H1 (cell line): ENCODE measurements around the gene ABCC11. TPM values are rescaled to one million over a fixed set of nuclear protein-coding genes. Genes with fewer than 3 reads are reported as not detected.

Experiments
- CTCF ChIA-PET: fragments of 300-600 bp; sonication (Branson Sonifier 250); formaldehyde crosslinking; loops from one replicate; lab custom pipeline; 2021; ENCODE audit not compliant: partially characterized antibody; lab: Charles Lee
- POLR2A ChIA-PET: fragments of 300-600 bp; sonication (Branson Sonifier 250); formaldehyde crosslinking; loops from one replicate; lab custom pipeline; 2021; ENCODE audit warnings: inconsistent platforms; ENCODE audit not compliant: partially characterized antibody; lab: Charles Lee
- DNase-seq, 2 experiments: peaks; one replicate each; pipeline versions ENCODE4 v3.0.0 to v3.0.0-alpha.2; 2010 to 2022; ENCODE audit warnings: low spot score in 2 of 2, low read depth in 1 of 2, mixed read lengths in 1 of 2
- FAIRE-seq: peaks from 2 replicates; lab custom pipeline; 2011; peaks lifted over from hg19 to GRCh38; lab: Jason Lieb, UNC
- H2AFZ ChIP-seq: 2 replicates; pipeline ENCODE4 v1.8.1; 2012; ENCODE audit warnings: low read length, inconsistent platforms
- H2AK5ac ChIP-seq: 2 replicates; pipeline ENCODE4 v1.6.1; 2013; ENCODE audit warnings: low read depth, low read length
- H2BK120ac ChIP-seq: replicated peaks from 2 replicates; pipeline ENCODE3; 2013; ENCODE audit warnings: low read depth, low read length, inconsistent platforms
- H2BK12ac ChIP-seq: 2 replicates; pipeline ENCODE4 v1.6.1; 2013; ENCODE audit warnings: low read depth, low read length
- H2BK15ac ChIP-seq: 2 replicates; pipeline ENCODE4 v1.6.1; 2013; ENCODE audit warnings: low read length
- H2BK20ac ChIP-seq: 2 replicates; pipeline ENCODE4 v1.6.1; 2013; ENCODE audit warnings: low read length
- H2BK5ac ChIP-seq: 2 replicates; pipeline ENCODE4 v1.6.1; 2013; ENCODE audit warnings: low read depth, low read length
- H3K14ac ChIP-seq: 2 replicates; pipeline ENCODE4 v1.6.1; 2013; ENCODE audit warnings: inconsistent platforms; ENCODE audit not compliant: insufficient read length
- H3K18ac ChIP-seq: 2 replicates; pipeline ENCODE4 v1.6.1; 2013; ENCODE audit warnings: low read length; ENCODE audit errors: extremely low read depth
- H3K23ac ChIP-seq: 2 replicates; pipeline ENCODE4 v1.6.1; 2013; ENCODE audit warnings: inconsistent platforms; ENCODE audit not compliant: insufficient read length
- H3K23me2 ChIP-seq: 2 replicates; pipeline ENCODE4 v1.6.1; 2013; ENCODE audit warnings: low read depth, low read length
- H3K27ac ChIP-seq: 2 replicates; pipeline ENCODE4 v1.6.1; 2011; ENCODE audit warnings: low read depth, low read length, inconsistent platforms
- H3K27me3 ChIP-seq, 4 experiments: replicated peaks in 1 of 4; 1 replicate in 1 of 4; 2 replicates in 3 of 4; pipeline versions ENCODE4 v1.6.1 to v1.8.1; 2011 to 2013; ENCODE audit warnings: low read length in 3 of 4, mild to moderate bottlenecking in 3 of 4, inconsistent platforms in 2 of 4, mixed read lengths in 2 of 4, moderate library complexity in 1 of 4; ENCODE audit not compliant: control insufficient read depth in 3 of 4, insufficient read depth in 3 of 4; ENCODE audit errors: extremely low read depth in 1 of 4
- H3K36me3 ChIP-seq, 4 experiments: 2 replicates each; pipeline versions ENCODE4 v1.6.1 to v1.8.1; 2011 to 2013; ENCODE audit warnings: mild to moderate bottlenecking in 4 of 4, low read length in 3 of 4, moderate library complexity in 2 of 4, control low read depth in 1 of 4, inconsistent platforms in 1 of 4; ENCODE audit not compliant: insufficient read depth in 4 of 4, control insufficient read depth in 2 of 4
- H3K4ac ChIP-seq: replicated peaks from 2 replicates; pipeline ENCODE3; 2013; ENCODE audit warnings: low read length, low read depth, mixed read lengths, inconsistent platforms; ENCODE audit not compliant: insufficient read length
- H3K4me1 ChIP-seq, 4 experiments: replicated peaks in 1 of 4; 1 replicate in 1 of 4; 2 replicates in 3 of 4; pipeline versions ENCODE4 v1.6.1 to v1.8.1; 2011 to 2013; ENCODE audit warnings: low read length in 3 of 4, inconsistent platforms in 2 of 4, mixed read lengths in 1 of 4; ENCODE audit not compliant: insufficient read depth in 4 of 4, control insufficient read depth in 3 of 4
- H3K4me2 ChIP-seq, 2 experiments: 2 replicates each; pipeline versions ENCODE4 v1.6.1 to v1.8.1; 2011 to 2013; ENCODE audit warnings: low read depth in 2 of 2, low read length in 2 of 2, control low read depth in 1 of 2, inconsistent platforms in 1 of 2, mild to moderate bottlenecking in 1 of 2; ENCODE audit not compliant: insufficient read depth in 1 of 2
- H3K4me3 ChIP-seq, 4 experiments: fragments of 200-600, 300-600 bp in 1 of 4; sonication (generic), shearing (Covaris generic), sonication (Bioruptor Twin) in 1 of 4; 2 replicates each; pipeline versions ENCODE4 v1.5.1 to v1.8.1; 2011 to 2016; ENCODE audit warnings: low read length in 4 of 4, low read depth in 3 of 4, control low read depth in 2 of 4, inconsistent platforms in 2 of 4, mild to moderate bottlenecking in 2 of 4, mixed read lengths in 1 of 4, moderate library complexity in 1 of 4; ENCODE audit not compliant: insufficient read depth in 2 of 4; ENCODE audit errors: extremely low read depth in 1 of 4
- H3K56ac ChIP-seq: replicated peaks from 2 replicates; pipeline ENCODE3; 2013; ENCODE audit warnings: low read depth, mild to moderate bottlenecking, mixed read lengths, low read length, inconsistent platforms; ENCODE audit not compliant: insufficient read length
- H3K79me1 ChIP-seq: 2 replicates; pipeline ENCODE4 v1.6.1; 2013; ENCODE audit warnings: low read depth, low read length, control low read depth
- H3K79me2 ChIP-seq, 2 experiments: 2 replicates each; pipeline versions ENCODE4 v1.6.1 to v1.8.1; 2012 to 2013; ENCODE audit warnings: low read length in 2 of 2, mild to moderate bottlenecking in 2 of 2, inconsistent platforms in 1 of 2; ENCODE audit not compliant: insufficient read depth in 2 of 2, control insufficient read depth in 1 of 2
- H3K9ac ChIP-seq, 4 experiments: replicated peaks in 1 of 4; 1 replicate in 1 of 4; 2 replicates in 3 of 4; pipeline versions ENCODE4 v1.6.1 to v1.8.1; 2011 to 2013; ENCODE audit warnings: low read depth in 3 of 4, low read length in 3 of 4, control low read depth in 2 of 4, mild to moderate bottlenecking in 2 of 4, moderate library complexity in 2 of 4, inconsistent platforms in 1 of 4; ENCODE audit errors: extremely low read depth in 1 of 4
- H3K9me3 ChIP-seq, 2 experiments: 2 replicates each; pipeline versions ENCODE4 v1.6.1 to v1.8.1; 2012 to 2013; ENCODE audit warnings: mild to moderate bottlenecking in 2 of 2, moderate library complexity in 2 of 2, control low read depth in 1 of 2, inconsistent platforms in 1 of 2, low read depth in 1 of 2, low read length in 1 of 2, mixed read lengths in 1 of 2; ENCODE audit not compliant: insufficient read depth in 2 of 2
- H4K20me1 ChIP-seq, 2 experiments: replicated peaks in 1 of 2; 2 replicates each; pipeline versions ENCODE3 to v1.8.1; 2011 to 2013; ENCODE audit warnings: inconsistent platforms in 2 of 2, low read length in 2 of 2, mild to moderate bottlenecking in 1 of 2; ENCODE audit not compliant: insufficient read depth in 2 of 2, control insufficient read depth in 1 of 2
- H4K5ac ChIP-seq: 2 replicates; pipeline ENCODE4 v1.6.1; 2013; ENCODE audit warnings: low read length, low read depth, mixed read lengths, inconsistent platforms; ENCODE audit not compliant: insufficient read length
- H4K8ac ChIP-seq: 2 replicates; pipeline ENCODE4 v1.8.0; 2013; ENCODE audit warnings: mild to moderate bottlenecking, moderate library complexity, low read length, inconsistent platforms; ENCODE audit not compliant: insufficient read depth; ENCODE audit errors: extremely low read depth
- H4K91ac ChIP-seq: replicated peaks from 2 replicates; pipeline ENCODE3; 2013; ENCODE audit warnings: low read length, mixed read lengths, inconsistent platforms; ENCODE audit not compliant: insufficient read length
- EZH2 ChIP-seq: fragments of 200-600 bp; sonication (generic); IDR thresholded peaks from 2 replicates; pipeline ENCODE4 v1.7.1; 2012; ENCODE audit warnings: low read depth, mild to moderate bottlenecking, moderate library complexity, low read length, inconsistent platforms; ENCODE audit not compliant: severe bottlenecking
- JUN ChIP-seq: IDR thresholded peaks from 2 replicates; pipeline ENCODE4 v1.6.1; 2011; ENCODE audit warnings: low read depth, mild to moderate bottlenecking, improper control_type of control experiment, low read length
- KDM1A ChIP-seq: fragments of 200-600, 300-600 bp; sonication (generic); IDR thresholded peaks from 2 replicates; pipeline ENCODE4 v1.7.1; 2016; ENCODE audit warnings: mild to moderate bottlenecking, low read length, borderline replicate concordance
- POLR2AphosphoS5 ChIP-seq: IDR thresholded peaks from 2 replicates; pipeline ENCODE4 v1.6.1; 2011; ENCODE audit warnings: low read depth, low read length
- TEAD4 ChIP-seq: IDR thresholded peaks from 2 replicates; pipeline ENCODE4 v1.6.1; 2012; ENCODE audit warnings: low read depth, low read length, inconsistent platforms, mixed read lengths
- WGBS, 2 experiments: shearing (Covaris generic) in 1 of 2; methylation state at CpG; one replicate each; pipeline versions ENCODE4 v1.1.6 to v1.1.7; 2013 to 2015; ENCODE audit warnings: low lambda C conversion rate in 2 of 2, mixed read lengths in 2 of 2, inconsistent platforms in 1 of 2, low coverage in 1 of 2, missing lambda C conversion rate in 1 of 2; ENCODE audit not compliant: insufficient replicate concordance in 2 of 2, insufficient coverage in 1 of 2, insufficient read length in 1 of 2; ENCODE audit errors: extremely low coverage in 1 of 2, missing lambda C conversion rate in 1 of 2; 5-methylcytosine and 5-hydroxymethylcytosine counted together
- polyA plus RNA-seq, 7 experiments: library from polyadenylated mRNA; depleted of rRNA in 3 of 7; stranded (reverse) in 5 of 7; unstranded in 2 of 7; fragments of >200 nt in 5 of 7; fragments of 200-250 nt in 2 of 7; gene quantifications; 1 replicate in 5 of 7; 2 replicates in 1 of 7; 4 replicates in 1 of 7; pipeline versions ENCODE4 v1.2.1 to v1.2.3, GENCODE V29; 2011 to 2013; ENCODE audit warnings: missing spikeins in 2 of 7, mixed read lengths in 2 of 7
- total RNA-seq: library from RNA; stranded (reverse); fragmentation: NEBNext Ultra II Directional; extraction: Animal tissue kit (Norgen Biotek cat#: 25700); gene quantifications from 2 replicates; pipeline ENCODE4 v1.2.1, GENCODE V29; 2021

Gene ABCC11
- total and polyA plus RNA-seq, 2 of the 8 experiments (the other 6 are each of a cell fraction or from before 2014, with no cell fraction given): 0.06 TPM; not detected in 1

GRCh38 chr16:48128769-48129168 lies 118.6 kb downstream of the ABCC11 start:
- Histone ChIP-seq H2AK5ac (no peak overlapping the region), H2BK12ac (no peak overlapping the region), H3K23ac (no peak overlapping the region), H4K20me1 (no peaks in the 10 kb centered on the region), H3K23me2 (no peaks in the 10 kb centered on the region), H2BK5ac (no peak overlapping the region), H3K4me3 (no peak overlapping the region), H3K4me2 (no peak overlapping the region), H3K9me3 (no peaks in the 10 kb centered on the region), H3K79me1 (no peaks in the 10 kb centered on the region), H3K27me3 (no peaks in the 10 kb centered on the region), H3K27ac (no peak overlapping the region), H3K18ac (no peak overlapping the region), H3K4me1 (no peaks in the 10 kb centered on the region), H3K14ac (no peak overlapping the region), H4K8ac (no peak overlapping the region), H2BK15ac (no peak overlapping the region), H3K56ac (no peak overlapping the region), H2BK20ac (no peak overlapping the region), H4K91ac (no peak overlapping the region), H3K9ac (no peak overlapping the region), H2BK120ac (no peak overlapping the region), H3K4ac (no peak overlapping the region), H3K36me3 (no peaks in the 10 kb centered on the region; a peak in 1 of 8 replicates), H2AFZ (no peak overlapping the region), H3K79me2 (no peaks in the 10 kb centered on the region), H4K5ac (no peak overlapping the region)
- WGBS, 2 experiments: 89% methylated on average over 2 of the region's 2 CpGs; no CpG with 5 or more reads in 1 of the 2 experiments
- ChIA-PET CTCF (interaction anchor here (1.5 to 4.6 kb wide), 2 partner anchors 12 to 36 kb away, joined by 3 to 34 read pairs; no protein-coding TSS in a partner anchor), POLR2A (no interaction called here)
- no peak for FAIRE-seq
- TF ChIP-seq POLR2AphosphoS5: no peak
- TF ChIP-seq JUN: no peak
- no peak for TF ChIP-seq TEAD4
- TF ChIP-seq EZH2: no peak
- TF ChIP-seq KDM1A: no peak
- no peak for DNase-seq
